CD4-positive, alpha-beta memory T cell (primary cell): ENCODE results near the gene FGD3. TPM values are rescaled to one million over a fixed set of nuclear protein-coding genes. Genes with fewer than 3 reads are reported as not detected.

Source experiments
- CTCF ChIA-PET: fragments of 350-600 bp; sonication (Branson Sonifier 250); formaldehyde crosslinking; loops from one replicate; lab custom pipeline; 2021; ENCODE audit warnings: inconsistent platforms; ENCODE audit not compliant: partially characterized antibody; lab: Charles Lee
- POLR2A ChIA-PET: fragments of 350-600 bp; sonication (Branson Sonifier 250); formaldehyde crosslinking; loops from one replicate; lab custom pipeline; 2021; ENCODE audit not compliant: partially characterized antibody; lab: Charles Lee
- DNase-seq, 5 donors: peaks; one replicate each; pipeline versions ENCODE4 v3.0.0 to v3.0.0-alpha.2; 2020 to 2022; ENCODE audit warnings: mixed read lengths in 1 of 5
- H3K27ac ChIP-seq: one replicate; pipeline ENCODE4 v1.7.0; 2013; ENCODE audit warnings: low read depth, low read length
- H3K27me3 ChIP-seq: 2 replicates; pipeline ENCODE4 v1.7.0; 2013; ENCODE audit warnings: mild to moderate bottlenecking, low read length, moderate library complexity; ENCODE audit not compliant: insufficient read depth
- H3K36me3 ChIP-seq: 2 replicates; pipeline ENCODE4 v1.7.0; 2013; ENCODE audit warnings: mild to moderate bottlenecking, low read length, moderate library complexity; ENCODE audit not compliant: insufficient read depth
- H3K4me1 ChIP-seq: 2 replicates; pipeline ENCODE4 v1.7.0; 2013; ENCODE audit warnings: mild to moderate bottlenecking, low read length, moderate library complexity; ENCODE audit not compliant: insufficient read depth
- H3K4me3 ChIP-seq, 2 donors: one replicate each; pipeline ENCODE4 v1.7.0; 2013; ENCODE audit warnings: low read length in 2 of 2, mild to moderate bottlenecking in 1 of 2
- H3K9me3 ChIP-seq, 2 donors: one replicate each; pipeline ENCODE4 v1.7.0; 2013; ENCODE audit warnings: low read length in 2 of 2, control low read depth in 1 of 2; ENCODE audit not compliant: control insufficient read depth in 1 of 2
- H3K27ac Mint-ChIP-seq, 7 donors: one replicate each; pipeline ENCODE4 v1.8.0; 2020 to 2021; ENCODE audit warnings: mixed read lengths in 7 of 7, mild to moderate bottlenecking in 6 of 7, inconsistent platforms in 3 of 7, moderate library complexity in 3 of 7
- H3K27me3 Mint-ChIP-seq, 2 donors: one replicate each; pipeline ENCODE4 v1.8.0; 2020 to 2021; ENCODE audit warnings: mixed read lengths in 2 of 2
- H3K36me3 Mint-ChIP-seq, 2 donors: one replicate each; pipeline ENCODE4 v1.8.0; 2020 to 2021; ENCODE audit warnings: mixed read lengths in 2 of 2, inconsistent platforms in 1 of 2, mild to moderate bottlenecking in 1 of 2
- H3K4me1 Mint-ChIP-seq, 4 donors: one replicate each; pipeline ENCODE4 v1.8.0; 2020 to 2021; ENCODE audit warnings: mixed read lengths in 4 of 4, mild to moderate bottlenecking in 1 of 4
- H3K4me3 Mint-ChIP-seq, 8 donors: one replicate each; pipeline ENCODE4 v1.8.0; 2020 to 2021; ENCODE audit warnings: mixed read lengths in 8 of 8, mild to moderate bottlenecking in 7 of 8, moderate library complexity in 6 of 8, inconsistent platforms in 3 of 8
- H3K9me3 Mint-ChIP-seq, 8 donors: one replicate each; pipeline ENCODE4 v1.8.0; 2020 to 2021; ENCODE audit warnings: mixed read lengths in 8 of 8, mild to moderate bottlenecking in 5 of 8, inconsistent platforms in 3 of 8, moderate library complexity in 1 of 8
- intact Hi-C: fragments of 100-400 bp; cut with micrococcal nuclease; formaldehyde crosslinking; loops from one replicate; pipeline ENCODE4 v1.15.1; 2023
- polyA plus RNA-seq, 2 donors: library from polyadenylated mRNA; unstranded; fragments of 300-500 nt; fragmentation: Illumina TruSeq; gene quantifications; one replicate each; pipeline ENCODE4 v1.2.3, GENCODE V29; 2021
- total RNA-seq, 2 experiments: library from RNA; stranded (reverse); gene quantifications; one replicate each; pipeline ENCODE4 v1.2.3, GENCODE V29; 2021

The FGD3 gene
- total and polyA plus RNA-seq, 4 experiments from 2014 or later, result 52.7 to 272 (median 201) TPM

- Histone ChIP-seq H3K36me3 (peaks cover 35% of the 10 kb centered on the region), H3K9me3 (no peaks in the 10 kb centered on the region), H3K4me1 (peaks cover 88% of the 10 kb centered on the region), H3K27me3 (no peaks in the 10 kb centered on the region), H3K4me3 (no peak overlapping the region), H3K27ac (no peak overlapping the region)
- no peak for DNase-seq
- Mint-ChIP-seq H3K36me3 (peaks cover 32 to 66% of the 10 kb centered on the region in 2 donors), H3K4me3 (no peak overlapping the region), H3K27ac (peak overlapping the region in 5 of 7 donors; percentile 3 to 65 (median 45)), H3K9me3 (no peaks in the 10 kb centered on the region), H3K4me1 (peaks cover 49 to 91% (median 74%) of the 10 kb centered on the region in 4 donors), H3K27me3 (no peaks in the 10 kb centered on the region)
- ChIA-PET CTCF (interaction anchor here (0.9 to 1.4 kb wide), 2 partner anchors 40 to 66 kb away, joined by 3 to 7 read pairs; no protein-coding TSS in a partner anchor), POLR2A (interaction anchor here (1.2 to 23.2 kb wide), 3 partner anchors 9 to 36 kb away, joined by 3 to 654 read pairs (median 6); no protein-coding TSS in a partner anchor)
- intact Hi-C loops, result no loop called here
Observed at GRCh38 chr9:93068956-93069355, 121.6 kb downstream of the FGD3 start.

DNA sequence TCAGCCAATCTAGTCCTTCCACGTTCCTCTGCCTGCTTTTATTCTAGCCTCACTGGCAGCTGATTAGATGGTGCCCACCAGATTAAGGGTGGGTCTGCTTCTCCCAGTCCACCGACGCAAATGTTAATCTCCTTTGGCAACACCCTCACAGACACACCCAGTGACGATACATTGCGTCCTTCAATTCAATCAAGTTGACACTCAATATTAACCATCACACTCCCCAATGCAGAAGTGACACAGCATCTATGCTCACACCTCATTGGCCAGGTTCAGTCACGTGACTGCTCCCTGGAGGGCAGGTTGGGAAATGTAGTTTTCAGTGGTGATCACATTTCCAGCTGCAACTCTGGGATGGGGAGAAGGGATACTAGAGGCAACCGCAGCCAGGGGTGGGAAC is 124.1 kb downstream of the FGD3 start:
- H3K4me1 ChIP-seq, result peaks cover 71% of the 10 kb centered on the region
- Mint-ChIP-seq H3K27ac (peak overlapping the region in 4 of 7 donors; percentile 29 to 79 (median 48)), H3K4me3 (no peak overlapping the region), H3K36me3 (peaks cover 29 to 57% of the 10 kb centered on the region in 2 donors), H3K9me3 (no peaks in the 10 kb centered on the region), H3K4me1 (peaks cover 36 to 80% (median 60%) of the 10 kb centered on the region in 4 donors), H3K27me3 (no peaks in the 10 kb centered on the region)
- H3K36me3 ChIP-seq, result peaks cover 31% of the 10 kb centered on the region
- no peaks in the 10 kb centered on the region for H3K9me3 ChIP-seq
- CTCF ChIA-PET, result interaction anchor here (1.1 to 2.0 kb wide), 3 partner anchors 8 to 43 kb away, joined by 4 to 7 read pairs (median 6); no protein-coding TSS in a partner anchor
- no peak overlapping the region for H3K4me3 ChIP-seq
- H3K27ac ChIP-seq, result no peak overlapping the region
- no peak for DNase-seq
- POLR2A ChIA-PET, result interaction anchor here (0.6 to 2.8 kb wide), 8 partner anchors 11 to 81 kb away, joined by 3 to 12 read pairs (median 5); no protein-coding TSS in a partner anchor
- no peaks in the 10 kb centered on the region for H3K27me3 ChIP-seq
- intact Hi-C loops, result no loop called here

- Mint-ChIP-seq H3K4me1 (peaks cover 32 to 79% (median 57%) of the 10 kb centered on the region in 4 donors), H3K9me3 (no peaks in the 10 kb centered on the region), H3K27ac (peak overlapping the region in 5 of 7 donors; percentile 35 to 78 (median 70)), H3K4me3 (peak overlapping the region in 4 of 8 donors; percentile 8 to 61 (median 25)), H3K27me3 (no peaks in the 10 kb centered on the region), H3K36me3 (peaks cover 27 to 61% of the 10 kb centered on the region in 2 donors)
- ChIA-PET CTCF (interaction anchor here (1.7 to 2.0 kb wide), 2 partner anchors 37 to 44 kb away, joined by 6 to 7 read pairs; no protein-coding TSS in a partner anchor), POLR2A (interaction anchor here (1.1 to 2.8 kb wide), 7 partner anchors 12 to 82 kb away, joined by 3 to 12 read pairs (median 5); partner anchors contain the start of gene CARD19)
- H3K4me3 ChIP-seq, result no peak overlapping the region
- H3K9me3 ChIP-seq, result no peaks in the 10 kb centered on the region
- peak overlapping the region; percentile 11 for H3K27ac ChIP-seq
- peaks cover 35% of the 10 kb centered on the region for H3K36me3 ChIP-seq
- intact Hi-C loops, result no loop called here
- H3K27me3 ChIP-seq, result no peaks in the 10 kb centered on the region
- no peak for DNase-seq
- H3K4me1 ChIP-seq, result peaks cover 62% of the 10 kb centered on the region
Observed at GRCh38 chr9:93072383-93072795, 125.1 kb downstream of the FGD3 start.

DNA sequence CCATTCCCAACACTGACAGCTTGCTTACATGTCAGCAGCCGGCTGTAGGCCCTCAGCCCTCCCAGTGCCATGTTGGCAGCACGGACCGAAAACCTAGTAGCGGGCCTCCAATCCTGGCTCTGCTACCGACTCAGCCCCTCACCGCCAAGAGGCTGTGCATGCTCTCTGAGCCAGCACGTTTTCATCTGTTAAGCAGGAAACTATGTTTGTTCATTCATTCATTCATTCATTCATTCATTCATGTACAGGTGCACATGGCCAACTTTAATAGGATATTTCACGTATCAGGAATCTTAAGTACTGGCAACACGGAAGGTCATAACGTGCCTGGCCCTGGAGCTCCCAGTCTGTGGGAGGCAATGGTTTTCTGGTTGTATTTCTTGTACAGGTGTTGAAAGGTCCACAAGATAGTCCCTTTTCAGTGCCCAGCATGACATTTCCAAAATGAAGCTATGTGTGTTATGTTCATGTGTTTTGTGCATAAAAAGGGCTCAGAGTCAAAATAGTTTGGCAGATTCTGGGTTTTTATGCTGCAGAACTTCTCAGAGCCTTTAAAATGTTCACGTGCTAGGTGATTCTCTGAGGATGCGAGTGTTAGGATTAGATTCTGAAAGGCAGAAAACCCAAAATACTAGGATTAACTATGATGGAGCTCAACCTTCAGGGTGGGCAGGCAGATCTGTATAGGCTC is 128.9 kb downstream of the FGD3 start:
- Mint-ChIP-seq H3K36me3 (peaks cover 29 to 56% of the 10 kb centered on the region in 2 donors), H3K4me1 (peaks cover 22 to 68% (median 33%) of the 10 kb centered on the region in 4 donors), H3K27ac (peak overlapping the region in 1 of 7 donors; percentile 35), H3K9me3 (no peaks in the 10 kb centered on the region), H3K4me3 (no peak overlapping the region), H3K27me3 (no peaks in the 10 kb centered on the region)
- POLR2A ChIA-PET, result interaction anchor here (1.0 to 4.3 kb wide), 7 partner anchors 11 to 111 kb away, joined by 4 to 28 read pairs (median 5); no protein-coding TSS in a partner anchor
- H3K4me3 ChIP-seq, result no peak overlapping the region
- intact Hi-C loops, result no loop called here
- DNase-seq, result no peak
- peaks cover 49% of the 10 kb centered on the region for H3K36me3 ChIP-seq
- no peak overlapping the region for H3K27ac ChIP-seq
- no peaks in the 10 kb centered on the region for H3K27me3 ChIP-seq
- CTCF ChIA-PET, result interaction anchor here (1.0 to 2.0 kb wide), 5 partner anchors 9 to 73 kb away, joined by 3 to 7 read pairs (median 3); no protein-coding TSS in a partner anchor
- peaks cover 27% of the 10 kb centered on the region for H3K4me1 ChIP-seq
- no peaks in the 10 kb centered on the region for H3K9me3 ChIP-seq

DNA sequence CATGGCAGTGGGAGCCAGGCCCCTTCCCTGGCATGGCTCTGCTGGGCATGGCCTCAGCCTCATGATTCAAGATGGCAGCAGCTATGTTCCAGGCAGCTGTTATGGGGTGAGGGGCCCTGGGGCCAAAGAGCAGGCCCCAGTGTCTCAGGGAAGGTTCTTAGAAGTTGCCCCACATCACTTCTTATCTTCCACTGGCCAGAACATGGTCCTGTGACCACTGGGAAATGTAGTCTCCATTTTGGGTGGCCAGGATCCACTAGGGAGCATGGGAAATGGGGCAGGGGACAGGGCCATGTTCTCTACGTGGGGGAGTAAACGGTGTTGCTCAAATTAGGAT is 129.4 kb downstream of the FGD3 start:
- Mint-ChIP-seq H3K27ac (peak overlapping the region in 4 of 7 donors; percentile 4 to 86 (median 51)), H3K9me3 (no peaks in the 10 kb centered on the region), H3K27me3 (no peaks in the 10 kb centered on the region), H3K4me1 (peaks cover 21 to 68% (median 34%) of the 10 kb centered on the region in 4 donors), H3K36me3 (peaks cover 30 to 58% of the 10 kb centered on the region in 2 donors), H3K4me3 (no peak overlapping the region)
- Histone ChIP-seq H3K4me1 (peaks cover 27% of the 10 kb centered on the region), H3K27me3 (no peaks in the 10 kb centered on the region), H3K27ac (no peak overlapping the region), H3K36me3 (peaks cover 50% of the 10 kb centered on the region), H3K9me3 (no peaks in the 10 kb centered on the region), H3K4me3 (no peak overlapping the region)
- CTCF ChIA-PET, result interaction anchor here (1.6 to 2.0 kb wide), 2 partner anchors 8 to 32 kb away, joined by 3 to 7 read pairs; no protein-coding TSS in a partner anchor
- DNase-seq, result no peak
- intact Hi-C loops, result no loop called here
- POLR2A ChIA-PET, result interaction anchor here (1.0 to 4.3 kb wide), 6 partner anchors 11 to 112 kb away, joined by 4 to 28 read pairs (median 4); no protein-coding TSS in a partner anchor

GRCh38 chr9:93077367-93077766 is 130.0 kb downstream of the FGD3 start:
- POLR2A ChIA-PET, result interaction anchor here (1.7 to 4.3 kb wide), 3 partner anchors 12 to 49 kb away, joined by 5 to 28 read pairs (median 12); no protein-coding TSS in a partner anchor
- H3K36me3 Mint-ChIP-seq, result peaks cover 30 to 60% of the 10 kb centered on the region in 2 donors
- no peak overlapping the region for H3K4me3 ChIP-seq
- peaks cover 27% of the 10 kb centered on the region for H3K4me1 ChIP-seq
- H3K27me3 ChIP-seq, result no peaks in the 10 kb centered on the region
- no peaks in the 10 kb centered on the region for H3K27me3 Mint-ChIP-seq
- intact Hi-C loops, result no loop called here
- no peaks in the 10 kb centered on the region for H3K9me3 ChIP-seq
- no peak overlapping the region for H3K27ac ChIP-seq
- H3K9me3 Mint-ChIP-seq, result no peaks in the 10 kb centered on the region
- CTCF ChIA-PET, result no interaction called here
- peak overlapping the region in 1 of 8 donors; percentile 70 for H3K4me3 Mint-ChIP-seq
- H3K36me3 ChIP-seq, result peaks cover 50% of the 10 kb centered on the region
- peaks cover 22 to 68% (median 32%) of the 10 kb centered on the region in 4 donors for H3K4me1 Mint-ChIP-seq
- DNase-seq, result no peak
- peak overlapping the region; percentile 50 to 93 (median 67) for H3K27ac Mint-ChIP-seq
